H1 (cell line): ENCODE measurements around the gene ARSK. TPM values are rescaled to one million over a fixed set of nuclear protein-coding genes. Genes with fewer than 3 reads are reported as not detected.

ENCODE experiments used
- CTCF ChIA-PET: fragments of 300-600 bp; sonication (Branson Sonifier 250); formaldehyde crosslinking; loops from one replicate; lab custom pipeline; 2021; ENCODE audit not compliant: partially characterized antibody; lab: Charles Lee
- POLR2A ChIA-PET: fragments of 300-600 bp; sonication (Branson Sonifier 250); formaldehyde crosslinking; loops from one replicate; lab custom pipeline; 2021; ENCODE audit warnings: inconsistent platforms; ENCODE audit not compliant: partially characterized antibody; lab: Charles Lee
- DNase-seq, 2 experiments: peaks; one replicate each; pipeline versions ENCODE4 v3.0.0 to v3.0.0-alpha.2; 2010 to 2022; ENCODE audit warnings: low spot score in 2 of 2, low read depth in 1 of 2, mixed read lengths in 1 of 2
- FAIRE-seq: peaks from 2 replicates; lab custom pipeline; 2011; peaks lifted over from hg19 to GRCh38; lab: Jason Lieb, UNC
- H2AFZ ChIP-seq: 2 replicates; pipeline ENCODE4 v1.8.1; 2012; ENCODE audit warnings: low read length, inconsistent platforms
- H2AK5ac ChIP-seq: 2 replicates; pipeline ENCODE4 v1.6.1; 2013; ENCODE audit warnings: low read depth, low read length
- H2BK120ac ChIP-seq: replicated peaks from 2 replicates; pipeline ENCODE3; 2013; ENCODE audit warnings: low read depth, low read length, inconsistent platforms
- H2BK12ac ChIP-seq: 2 replicates; pipeline ENCODE4 v1.6.1; 2013; ENCODE audit warnings: low read depth, low read length
- H2BK15ac ChIP-seq: 2 replicates; pipeline ENCODE4 v1.6.1; 2013; ENCODE audit warnings: low read length
- H2BK20ac ChIP-seq: 2 replicates; pipeline ENCODE4 v1.6.1; 2013; ENCODE audit warnings: low read length
- H2BK5ac ChIP-seq: 2 replicates; pipeline ENCODE4 v1.6.1; 2013; ENCODE audit warnings: low read depth, low read length
- H3K14ac ChIP-seq: 2 replicates; pipeline ENCODE4 v1.6.1; 2013; ENCODE audit warnings: inconsistent platforms; ENCODE audit not compliant: insufficient read length
- H3K18ac ChIP-seq: 2 replicates; pipeline ENCODE4 v1.6.1; 2013; ENCODE audit warnings: low read length; ENCODE audit errors: extremely low read depth
- H3K23ac ChIP-seq: 2 replicates; pipeline ENCODE4 v1.6.1; 2013; ENCODE audit warnings: inconsistent platforms; ENCODE audit not compliant: insufficient read length
- H3K23me2 ChIP-seq: 2 replicates; pipeline ENCODE4 v1.6.1; 2013; ENCODE audit warnings: low read depth, low read length
- H3K27ac ChIP-seq: 2 replicates; pipeline ENCODE4 v1.6.1; 2011; ENCODE audit warnings: low read depth, low read length, inconsistent platforms
- H3K27me3 ChIP-seq, 4 experiments: replicated peaks in 1 of 4; 1 replicate in 1 of 4; 2 replicates in 3 of 4; pipeline versions ENCODE4 v1.6.1 to v1.8.1; 2011 to 2013; ENCODE audit warnings: low read length in 3 of 4, mild to moderate bottlenecking in 3 of 4, inconsistent platforms in 2 of 4, mixed read lengths in 2 of 4, moderate library complexity in 1 of 4; ENCODE audit not compliant: control insufficient read depth in 3 of 4, insufficient read depth in 3 of 4; ENCODE audit errors: extremely low read depth in 1 of 4
- H3K36me3 ChIP-seq, 4 experiments: 2 replicates each; pipeline versions ENCODE4 v1.6.1 to v1.8.1; 2011 to 2013; ENCODE audit warnings: mild to moderate bottlenecking in 4 of 4, low read length in 3 of 4, moderate library complexity in 2 of 4, control low read depth in 1 of 4, inconsistent platforms in 1 of 4; ENCODE audit not compliant: insufficient read depth in 4 of 4, control insufficient read depth in 2 of 4
- H3K4ac ChIP-seq: replicated peaks from 2 replicates; pipeline ENCODE3; 2013; ENCODE audit warnings: low read length, low read depth, mixed read lengths, inconsistent platforms; ENCODE audit not compliant: insufficient read length
- H3K4me1 ChIP-seq, 4 experiments: replicated peaks in 1 of 4; 1 replicate in 1 of 4; 2 replicates in 3 of 4; pipeline versions ENCODE4 v1.6.1 to v1.8.1; 2011 to 2013; ENCODE audit warnings: low read length in 3 of 4, inconsistent platforms in 2 of 4, mixed read lengths in 1 of 4; ENCODE audit not compliant: insufficient read depth in 4 of 4, control insufficient read depth in 3 of 4
- H3K4me2 ChIP-seq, 2 experiments: 2 replicates each; pipeline versions ENCODE4 v1.6.1 to v1.8.1; 2011 to 2013; ENCODE audit warnings: low read depth in 2 of 2, low read length in 2 of 2, control low read depth in 1 of 2, inconsistent platforms in 1 of 2, mild to moderate bottlenecking in 1 of 2; ENCODE audit not compliant: insufficient read depth in 1 of 2
- H3K4me3 ChIP-seq, 4 experiments: fragments of 200-600, 300-600 bp in 1 of 4; sonication (generic), shearing (Covaris generic), sonication (Bioruptor Twin) in 1 of 4; 2 replicates each; pipeline versions ENCODE4 v1.5.1 to v1.8.1; 2011 to 2016; ENCODE audit warnings: low read length in 4 of 4, low read depth in 3 of 4, control low read depth in 2 of 4, inconsistent platforms in 2 of 4, mild to moderate bottlenecking in 2 of 4, mixed read lengths in 1 of 4, moderate library complexity in 1 of 4; ENCODE audit not compliant: insufficient read depth in 2 of 4; ENCODE audit errors: extremely low read depth in 1 of 4
- H3K56ac ChIP-seq: replicated peaks from 2 replicates; pipeline ENCODE3; 2013; ENCODE audit warnings: low read depth, mild to moderate bottlenecking, mixed read lengths, low read length, inconsistent platforms; ENCODE audit not compliant: insufficient read length
- H3K79me1 ChIP-seq: 2 replicates; pipeline ENCODE4 v1.6.1; 2013; ENCODE audit warnings: low read depth, low read length, control low read depth
- H3K79me2 ChIP-seq, 2 experiments: 2 replicates each; pipeline versions ENCODE4 v1.6.1 to v1.8.1; 2012 to 2013; ENCODE audit warnings: low read length in 2 of 2, mild to moderate bottlenecking in 2 of 2, inconsistent platforms in 1 of 2; ENCODE audit not compliant: insufficient read depth in 2 of 2, control insufficient read depth in 1 of 2
- H3K9ac ChIP-seq, 4 experiments: replicated peaks in 1 of 4; 1 replicate in 1 of 4; 2 replicates in 3 of 4; pipeline versions ENCODE4 v1.6.1 to v1.8.1; 2011 to 2013; ENCODE audit warnings: low read depth in 3 of 4, low read length in 3 of 4, control low read depth in 2 of 4, mild to moderate bottlenecking in 2 of 4, moderate library complexity in 2 of 4, inconsistent platforms in 1 of 4; ENCODE audit errors: extremely low read depth in 1 of 4
- H3K9me3 ChIP-seq, 2 experiments: 2 replicates each; pipeline versions ENCODE4 v1.6.1 to v1.8.1; 2012 to 2013; ENCODE audit warnings: mild to moderate bottlenecking in 2 of 2, moderate library complexity in 2 of 2, control low read depth in 1 of 2, inconsistent platforms in 1 of 2, low read depth in 1 of 2, low read length in 1 of 2, mixed read lengths in 1 of 2; ENCODE audit not compliant: insufficient read depth in 2 of 2
- H4K20me1 ChIP-seq, 2 experiments: replicated peaks in 1 of 2; 2 replicates each; pipeline versions ENCODE3 to v1.8.1; 2011 to 2013; ENCODE audit warnings: inconsistent platforms in 2 of 2, low read length in 2 of 2, mild to moderate bottlenecking in 1 of 2; ENCODE audit not compliant: insufficient read depth in 2 of 2, control insufficient read depth in 1 of 2
- H4K5ac ChIP-seq: 2 replicates; pipeline ENCODE4 v1.6.1; 2013; ENCODE audit warnings: low read length, low read depth, mixed read lengths, inconsistent platforms; ENCODE audit not compliant: insufficient read length
- H4K8ac ChIP-seq: 2 replicates; pipeline ENCODE4 v1.8.0; 2013; ENCODE audit warnings: mild to moderate bottlenecking, moderate library complexity, low read length, inconsistent platforms; ENCODE audit not compliant: insufficient read depth; ENCODE audit errors: extremely low read depth
- H4K91ac ChIP-seq: replicated peaks from 2 replicates; pipeline ENCODE3; 2013; ENCODE audit warnings: low read length, mixed read lengths, inconsistent platforms; ENCODE audit not compliant: insufficient read length
- CBX8 ChIP-seq: fragments of 300-800, 300-1000 bp; sonication (generic); IDR thresholded peaks from 2 replicates; pipeline ENCODE4 v1.7.1; 2016; ENCODE audit warnings: low read depth, low read length, borderline replicate concordance
- CTBP2 ChIP-seq: IDR thresholded peaks from 2 replicates; pipeline ENCODE4 v1.7.0; 2011; ENCODE audit warnings: borderline replicate concordance, mild to moderate bottlenecking, moderate library complexity, mixed read lengths, low read length; ENCODE audit not compliant: insufficient read depth, insufficient read length
- YY1 ChIP-seq: IDR thresholded peaks from 2 replicates; pipeline ENCODE4 v1.6.1; 2011; ENCODE audit warnings: low read depth, mild to moderate bottlenecking, low read length
- WGBS, 2 experiments: shearing (Covaris generic) in 1 of 2; methylation state at CpG; one replicate each; pipeline versions ENCODE4 v1.1.6 to v1.1.7; 2013 to 2015; ENCODE audit warnings: low lambda C conversion rate in 2 of 2, mixed read lengths in 2 of 2, inconsistent platforms in 1 of 2, low coverage in 1 of 2, missing lambda C conversion rate in 1 of 2; ENCODE audit not compliant: insufficient replicate concordance in 2 of 2, insufficient coverage in 1 of 2, insufficient read length in 1 of 2; ENCODE audit errors: extremely low coverage in 1 of 2, missing lambda C conversion rate in 1 of 2; 5-methylcytosine and 5-hydroxymethylcytosine counted together
- polyA plus RNA-seq, 7 experiments: library from polyadenylated mRNA; depleted of rRNA in 3 of 7; stranded (reverse) in 5 of 7; unstranded in 2 of 7; fragments of >200 nt in 5 of 7; fragments of 200-250 nt in 2 of 7; gene quantifications; 1 replicate in 5 of 7; 2 replicates in 1 of 7; 4 replicates in 1 of 7; pipeline versions ENCODE4 v1.2.1 to v1.2.3, GENCODE V29; 2011 to 2013; ENCODE audit warnings: missing spikeins in 2 of 7, mixed read lengths in 2 of 7
- total RNA-seq: library from RNA; stranded (reverse); fragmentation: NEBNext Ultra II Directional; extraction: Animal tissue kit (Norgen Biotek cat#: 25700); gene quantifications from 2 replicates; pipeline ENCODE4 v1.2.1, GENCODE V29; 2021

Gene ARSK
- total and polyA plus RNA-seq, 2 of the 8 experiments (the other 6 are each of a cell fraction or from before 2014, with no cell fraction given): 8.4 to 14.1 TPM

GRCh38 chr5:95621839-95622629 is 67.1 kb downstream of the ARSK start:
- Histone ChIP-seq H3K9ac (no peak overlapping the region), H2BK5ac (no peak overlapping the region), H3K79me1 (no peaks in the 10 kb centered on the region), H2BK15ac (no peak overlapping the region), H3K36me3 (no peaks in the 10 kb centered on the region), H2BK120ac (no peak overlapping the region), H3K56ac (no peak overlapping the region), H2BK20ac (no peak overlapping the region), H4K8ac (no peak overlapping the region), H3K18ac (no peak overlapping the region), H3K4me2 (peak overlapping the region; percentile 91 to 95; a peak in 2 of 4 replicates), H3K23ac (no peak overlapping the region), H3K27me3 (peaks cover 10 to 49% (median 39%) of the 10 kb centered on the region in 4 experiments), H3K27ac (no peak overlapping the region), H4K5ac (no peak overlapping the region), H3K79me2 (no peaks in the 10 kb centered on the region), H2BK12ac (no peak overlapping the region), H4K91ac (no peak overlapping the region), H2AFZ (no peak overlapping the region), H3K4ac (no peak overlapping the region), H3K14ac (no peak overlapping the region), H2AK5ac (no peak overlapping the region), H3K4me3 (peak overlapping the region in 1 of 4 experiments; percentile 60; a peak in 2 of 8 replicates), H3K9me3 (no peaks in the 10 kb centered on the region; a peak in 1 of 4 replicates), H3K23me2 (peaks cover 15% of the 10 kb centered on the region), H4K20me1 (no peaks in the 10 kb centered on the region), H3K4me1 (peaks cover 6 to 13% (median 9%) of the 10 kb centered on the region in 4 experiments)
- FAIRE-seq: no peak
- WGBS, 2 experiments: 76% methylated on average over 8 of the region's 8 CpGs; no CpG with 5 or more reads in 1 of the 2 experiments
- ChIA-PET CTCF (interaction anchor here (0.7 to 2.0 kb wide), 7 partner anchors 10 to 226 kb away, joined by 3 to 8 read pairs (median 4); partner anchors contain the start of gene RFESD), POLR2A (interaction anchor here (0.8 to 1.0 kb wide), 2 partner anchors 9 to 14 kb away, joined by 4 to 5 read pairs; no protein-coding TSS in a partner anchor)
- no peak for DNase-seq
- no peak for TF ChIP-seq CBX8
- no peak for TF ChIP-seq YY1
- no peak for TF ChIP-seq CTBP2
